Measurements from ENCODE around the gene HOXA9. TPM values are rescaled to one million over a fixed set of nuclear protein-coding genes. Genes with fewer than 3 reads are reported as not detected.
A peak's percentile ranks its signal among the peaks of the same experiment; 100 is the strongest.

HOXA9 gene
- total RNA-seq, 1 donor, result 20.3 TPM

- H3K4me3 ChIP-seq (ENCODE audit: low read depth, low read length), result no peak overlapping the region
- peak; percentile 67 for DNase-seq (ENCODE audit: low read depth)
- no peak for TF ChIP-seq CTCF (IDR thresholded peaks at IDR 0.05; ENCODE audit: insufficient read depth, low read depth, low read length)
These were observed 41.0 kb downstream of the HOXA9 start for GRCh38 chr7:27124096-27124901.

GRCh38 chr7:27123477-27124053, 41.8 kb downstream of the HOXA9 start:
- H3K4me3 ChIP-seq (ENCODE audit: low read depth, low read length), result no peak overlapping the region
- TF ChIP-seq CTCF (IDR thresholded peaks at IDR 0.05; ENCODE audit: insufficient read depth, low read depth, low read length), result no peak
- no peak for DNase-seq (ENCODE audit: low read depth)

GRCh38 chr7:27123007-27123476, 42.3 kb downstream of the HOXA9 start:
- no peak overlapping the region for H3K4me3 ChIP-seq (ENCODE audit: low read depth, low read length)
- no peak for TF ChIP-seq CTCF (IDR thresholded peaks at IDR 0.05; ENCODE audit: insufficient read depth, low read depth, low read length)
- DNase-seq (ENCODE audit: low read depth), result no peak

GRCh38 chr7:27122077-27122910, 43.0 kb downstream of the HOXA9 start:
- no peak for TF ChIP-seq CTCF (IDR thresholded peaks at IDR 0.05; ENCODE audit: insufficient read depth, low read depth, low read length)
- DNase-seq (ENCODE audit: low read depth), result no peak
- H3K4me3 ChIP-seq (ENCODE audit: low read depth, low read length), result no peak overlapping the region

GRCh38 chr7:27121684-27122076, 43.7 kb downstream of the HOXA9 start:
- H3K4me3 ChIP-seq (ENCODE audit: low read depth, low read length), result no peak overlapping the region
- DNase-seq (ENCODE audit: low read depth), result no peak
- TF ChIP-seq CTCF (IDR thresholded peaks at IDR 0.05; ENCODE audit: insufficient read depth, low read depth, low read length), result no peak

- no peak for DNase-seq (ENCODE audit: low read depth)
- TF ChIP-seq CTCF (IDR thresholded peaks at IDR 0.05; ENCODE audit: insufficient read depth, low read depth, low read length), result no peak
- no peak overlapping the region for H3K4me3 ChIP-seq (ENCODE audit: low read depth, low read length)
These were observed 45.9 kb downstream of the HOXA9 start for GRCh38 chr7:27119412-27119911.
